Measurements from ENCODE around the gene METTL15.
"Not testable (repeated sequence)": the region's sequence is repeated elsewhere in the genome, so short reads cannot be mapped to it uniquely, and the experiment has no call there.

METTL15 gene

DNA sequence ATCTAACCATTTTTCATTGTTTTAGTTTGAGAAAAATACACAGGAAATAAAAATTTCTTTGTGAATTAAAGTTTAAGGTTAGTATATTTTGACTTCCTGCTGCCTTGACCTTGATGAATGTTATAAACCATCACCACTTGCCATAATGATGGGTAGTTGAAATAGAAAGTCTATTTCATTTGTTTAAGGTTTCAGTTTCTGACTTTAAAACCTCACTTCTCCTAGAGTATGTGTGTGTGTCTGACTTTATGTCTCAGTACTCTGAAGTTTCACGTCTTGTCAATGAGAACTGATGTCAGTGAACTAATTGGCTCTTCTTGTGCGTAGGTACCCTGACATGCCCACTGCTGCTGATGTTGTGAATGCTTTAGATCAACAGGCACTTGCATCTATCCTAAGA lies 188.2 kb downstream of the METTL15 start:
- DNase-seq (ENCODE audit: low spot score) = no peak
- TF ChIP-seq, protein P1, sequence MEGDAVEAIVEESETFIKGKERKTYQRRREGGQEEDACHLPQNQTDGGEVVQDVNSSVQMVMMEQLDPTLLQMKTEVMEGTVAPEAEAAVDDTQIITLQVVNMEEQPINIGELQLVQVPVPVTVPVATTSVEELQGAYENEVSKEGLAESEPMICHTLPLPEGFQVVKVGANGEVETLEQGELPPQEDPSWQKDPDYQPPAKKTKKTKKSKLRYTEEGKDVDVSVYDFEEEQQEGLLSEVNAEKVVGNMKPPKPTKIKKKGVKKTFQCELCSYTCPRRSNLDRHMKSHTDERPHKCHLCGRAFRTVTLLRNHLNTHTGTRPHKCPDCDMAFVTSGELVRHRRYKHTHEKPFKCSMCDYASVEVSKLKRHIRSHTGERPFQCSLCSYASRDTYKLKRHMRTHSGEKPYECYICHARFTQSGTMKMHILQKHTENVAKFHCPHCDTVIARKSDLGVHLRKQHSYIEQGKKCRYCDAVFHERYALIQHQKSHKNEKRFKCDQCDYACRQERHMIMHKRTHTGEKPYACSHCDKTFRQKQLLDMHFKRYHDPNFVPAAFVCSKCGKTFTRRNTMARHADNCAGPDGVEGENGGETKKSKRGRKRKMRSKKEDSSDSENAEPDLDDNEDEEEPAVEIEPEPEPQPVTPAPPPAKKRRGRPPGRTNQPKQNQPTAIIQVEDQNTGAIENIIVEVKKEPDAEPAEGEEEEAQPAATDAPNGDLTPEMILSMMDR (IDR thresholded peaks at IDR 0.05; ENCODE audit: borderline replicate concordance, control extremely low read depth, extremely low read depth, insufficient read depth, missing control alignments) = no peak
- in situ Hi-C loops (cut with MboI; ENCODE audit: low sequenced_read_pairs, unreplicated experiment) = no loop called here

GRCh38 chr11:28298209-28298608 lies 190.0 kb downstream of the METTL15 start:
- TF ChIP-seq, protein P1 (IDR thresholded peaks at IDR 0.05; ENCODE audit: borderline replicate concordance, control extremely low read depth, extremely low read depth, insufficient read depth, missing control alignments) = no peak
- no peak for DNase-seq (ENCODE audit: low spot score)
- in situ Hi-C loops (cut with MboI; ENCODE audit: low sequenced_read_pairs, unreplicated experiment) = no loop called here

GRCh38 chr11:28303477-28304191 lies 195.4 kb downstream of the METTL15 start:
- TF ChIP-seq, protein P1 (IDR thresholded peaks at IDR 0.05; ENCODE audit: borderline replicate concordance, control extremely low read depth, extremely low read depth, insufficient read depth, missing control alignments) = no peak
- DNase-seq (ENCODE audit: low spot score) = no peak
- in situ Hi-C loops (cut with MboI; ENCODE audit: low sequenced_read_pairs, unreplicated experiment) = no loop called here

GRCh38 chr11:28315440-28315839 lies 207.3 kb downstream of the METTL15 start:
- DNase-seq (ENCODE audit: low spot score) = no peak
- TF ChIP-seq, protein P1 (IDR thresholded peaks at IDR 0.05; ENCODE audit: borderline replicate concordance, control extremely low read depth, extremely low read depth, insufficient read depth, missing control alignments) = no peak
- in situ Hi-C loops (cut with MboI; ENCODE audit: low sequenced_read_pairs, unreplicated experiment) = no loop called here

DNA sequence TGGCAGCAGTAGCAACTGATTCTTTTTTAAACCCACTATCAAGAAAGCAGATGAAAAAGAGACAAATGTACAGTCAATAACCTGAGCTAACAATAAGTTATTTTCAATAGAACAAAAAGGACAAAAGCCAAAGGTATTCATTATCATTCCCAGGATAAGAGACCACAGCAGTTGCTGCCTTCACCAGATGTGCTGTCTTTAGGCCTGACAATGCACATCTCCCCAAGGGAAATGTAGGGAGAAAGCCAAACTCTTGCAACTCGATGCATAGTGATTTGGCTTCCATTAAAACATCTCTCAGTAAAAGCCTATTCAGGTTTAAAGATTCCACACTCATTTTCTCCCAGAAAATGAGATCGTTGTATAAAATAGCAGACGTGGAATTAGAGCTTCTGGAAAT lies 210.7 kb downstream of the METTL15 start:
- TF ChIP-seq, protein P1 (IDR thresholded peaks at IDR 0.05; ENCODE audit: borderline replicate concordance, control extremely low read depth, extremely low read depth, insufficient read depth, missing control alignments) = no peak
- DNase-seq (ENCODE audit: low spot score) = no peak
- in situ Hi-C loops (cut with MboI; ENCODE audit: low sequenced_read_pairs, unreplicated experiment) = no loop called here

GRCh38 chr11:28323621-28324020 lies 215.4 kb downstream of the METTL15 start:
- in situ Hi-C loops (cut with MboI; ENCODE audit: low sequenced_read_pairs, unreplicated experiment) = no loop called here
- TF ChIP-seq, protein P1 (IDR thresholded peaks at IDR 0.05; ENCODE audit: borderline replicate concordance, control extremely low read depth, extremely low read depth, insufficient read depth, missing control alignments) = no peak
- DNase-seq (ENCODE audit: low spot score) = no peak

DNA sequence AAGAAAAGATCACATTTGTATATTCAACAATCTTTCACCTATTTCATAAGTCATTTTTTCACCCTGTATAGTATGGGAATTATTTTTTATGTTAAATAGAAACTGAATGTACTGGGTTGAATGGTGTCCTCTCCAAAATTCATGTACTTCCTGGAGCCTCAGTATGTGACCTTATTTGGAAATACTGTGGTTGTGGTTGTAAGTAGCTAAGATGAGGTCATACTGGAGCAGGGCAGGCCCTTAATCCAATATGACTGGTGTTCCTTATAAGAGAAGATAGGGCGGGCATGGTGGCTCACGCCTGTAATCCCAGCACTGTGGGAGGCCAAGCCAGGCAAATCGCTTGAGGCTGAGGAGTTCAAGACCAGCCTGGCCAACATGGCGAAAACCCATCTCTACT lies 224.2 kb downstream of the METTL15 start:
- DNase-seq (ENCODE audit: low spot score); in situ Hi-C loops (cut with MboI; ENCODE audit: low sequenced_read_pairs, unreplicated experiment): not testable (repeated sequence)
